ENCODE measurements around the gene CDK11B.
"Not testable (repeated sequence)": the region's sequence is repeated elsewhere in the genome, so short reads cannot be mapped to it uniquely, and the experiment has no call there.

The CDK11B gene

GRCh38 chr1:1658583-1659549 is at the start of gene CDK11B:
TSS of gene CDK11B (minus strand) at chr1:1659004. CDS start at chr1:1657485, 1,519 bp downstream.
- H3K27ac ChIP-seq, result peak within 1 kb of the TSS; percentile 94
- TF ChIP-seq CTCF (conservative IDR thresholded peaks at IDR 0.05), result peak; percentile 68

- not testable (repeated sequence) for H3K27ac ChIP-seq
Measured at GRCh38 chr1:1707897-1708296, 49.1 kb upstream of the CDK11B start.

GRCh38 chr1:1707241-1707640 is 48.4 kb upstream of the CDK11B start:
- not testable (repeated sequence) for H3K27ac ChIP-seq

GRCh38 chr1:1705623-1706022 is 46.8 kb upstream of the CDK11B start:
- not testable (repeated sequence) for H3K27ac ChIP-seq

- H3K27ac ChIP-seq, result not testable (repeated sequence)
Measured at GRCh38 chr1:1704284-1704957, 45.6 kb upstream of the CDK11B start.

- TF ChIP-seq CTCF (conservative IDR thresholded peaks at IDR 0.05), result no peak
- no peak overlapping the region for H3K27ac ChIP-seq
Measured at GRCh38 chr1:1703796-1704195, 45.0 kb upstream of the CDK11B start.

- H3K27ac ChIP-seq, result not testable (repeated sequence)
Measured at GRCh38 chr1:1702506-1702905, 43.7 kb upstream of the CDK11B start.

GRCh38 chr1:1700557-1700956 is 41.8 kb upstream of the CDK11B start:
- H3K27ac ChIP-seq, result not testable (repeated sequence)

- not testable (repeated sequence) for H3K27ac ChIP-seq
Measured at GRCh38 chr1:1700067-1700466, 41.3 kb upstream of the CDK11B start.

- H3K27ac ChIP-seq, result not testable (repeated sequence)
Measured at GRCh38 chr1:1699061-1699460, 40.3 kb upstream of the CDK11B start.

- not testable (repeated sequence) for H3K27ac ChIP-seq
Measured at GRCh38 chr1:1697358-1698183, 38.8 kb upstream of the CDK11B start.

GRCh38 chr1:1696431-1697357 is 37.9 kb upstream of the CDK11B start:
- H3K27ac ChIP-seq, result not testable (repeated sequence)

GRCh38 chr1:1692714-1693647 is 34.2 kb upstream of the CDK11B start, which contains the start of gene SLC35E2B:
TSS of gene SLC35E2B (minus strand) at chr1:1692795. CDS start at chr1:1676699, 16,096 bp downstream.
- peak within 1 kb of the TSS; percentile 68 for H3K27ac ChIP-seq

- H3K27ac ChIP-seq, result peak overlapping the region; percentile 60
Measured at GRCh38 chr1:1692324-1692713, 33.5 kb upstream of the CDK11B start.

- H3K27ac ChIP-seq, result not testable (repeated sequence)
Measured at GRCh38 chr1:1691443-1691842, 32.6 kb upstream of the CDK11B start.

GRCh38 chr1:1689526-1689925 is 30.7 kb upstream of the CDK11B start:
- not testable (repeated sequence) for H3K27ac ChIP-seq

Data from VCaP (cell line).